H9 (cell line): ENCODE results near the gene OMG. TPM values are rescaled to one million over a fixed set of nuclear protein-coding genes. Genes with fewer than 3 reads are reported as not detected.
"Not testable (repeated sequence)": the region's sequence is repeated elsewhere in the genome, so short reads cannot be mapped to it uniquely, and the experiment has no call there.

Experiments used
- DNase-seq: peaks from one replicate; pipeline ENCODE4 v3.0.0-alpha.2; 2017
- H2AFZ ChIP-seq: one replicate; pipeline ENCODE4 v1.6.1; 2013; ENCODE audit warnings: mild to moderate bottlenecking, low read length, control low read depth, moderate library complexity
- H2AK5ac ChIP-seq: 2 replicates; pipeline ENCODE4 v1.6.1; 2013; ENCODE audit warnings: low read length, control low read depth, mixed read lengths; ENCODE audit not compliant: insufficient read length
- H2BK120ac ChIP-seq: one replicate; pipeline ENCODE4 v1.6.1; 2013; ENCODE audit warnings: low read depth, mild to moderate bottlenecking, low read length, control low read depth, inconsistent platforms; ENCODE audit not compliant: poor library complexity, severe bottlenecking
- H2BK12ac ChIP-seq: 2 replicates; pipeline ENCODE4 v1.6.1; 2013; ENCODE audit warnings: low read length, control low read depth, mixed read lengths, low read depth; ENCODE audit not compliant: insufficient read length
- H2BK15ac ChIP-seq: 2 replicates; pipeline ENCODE4 v1.6.1; 2013; ENCODE audit warnings: low read depth, low read length, control low read depth
- H2BK20ac ChIP-seq: one replicate; pipeline ENCODE4 v1.6.1; 2013; ENCODE audit warnings: low read depth, mild to moderate bottlenecking, low read length, control low read depth, inconsistent platforms; ENCODE audit not compliant: poor library complexity, severe bottlenecking
- H2BK5ac ChIP-seq: 2 replicates; pipeline ENCODE4 v1.6.1; 2013; ENCODE audit warnings: low read length, control low read depth, mixed read lengths; ENCODE audit not compliant: insufficient read length
- H3K14ac ChIP-seq: 2 replicates; pipeline ENCODE4 v1.6.1; 2013; ENCODE audit warnings: low read length, control low read depth; ENCODE audit not compliant: insufficient read depth
- H3K18ac ChIP-seq: 2 replicates; pipeline ENCODE4 v1.6.1; 2013; ENCODE audit warnings: low read depth, mild to moderate bottlenecking, mixed read lengths, low read length, control low read depth; ENCODE audit not compliant: insufficient read length
- H3K23ac ChIP-seq: 2 replicates; pipeline ENCODE4 v1.6.1; 2013; ENCODE audit warnings: low read length, control low read depth, mixed read lengths, low read depth; ENCODE audit not compliant: insufficient read length
- H3K23me2 ChIP-seq: 2 replicates; pipeline ENCODE4 v1.6.1; 2013; ENCODE audit warnings: low read depth, mild to moderate bottlenecking, mixed read lengths, low read length, control low read depth; ENCODE audit not compliant: insufficient read length, poor library complexity, severe bottlenecking
- H3K27ac ChIP-seq: 2 replicates; pipeline ENCODE4 v1.5.1; 2013; ENCODE audit warnings: low read length, control low read depth, mixed read lengths, low read depth; ENCODE audit not compliant: insufficient read length
- H3K27me3 ChIP-seq: 2 replicates; pipeline ENCODE4 v1.6.1; 2013; ENCODE audit warnings: low read length, control low read depth, inconsistent platforms; ENCODE audit not compliant: insufficient read depth
- H3K4ac ChIP-seq: 2 replicates; pipeline ENCODE4 v1.6.1; 2013; ENCODE audit warnings: low read depth, mild to moderate bottlenecking, control low read depth, inconsistent platforms, low read length, moderate library complexity
- H3K4me1 ChIP-seq: 2 replicates; pipeline ENCODE4 v1.6.1; 2013; ENCODE audit warnings: low read length, control low read depth, inconsistent platforms; ENCODE audit not compliant: insufficient read depth
- H3K4me2 ChIP-seq: 2 replicates; pipeline ENCODE4 v1.6.1; 2013; ENCODE audit warnings: low read length, control low read depth, mixed read lengths; ENCODE audit not compliant: insufficient read length, insufficient read depth
- H3K56ac ChIP-seq: 2 replicates; pipeline ENCODE4 v1.6.1; 2013; ENCODE audit warnings: low read depth, mild to moderate bottlenecking, mixed read lengths, low read length, control low read depth; ENCODE audit not compliant: insufficient read length
- H3K79me1 ChIP-seq: 2 replicates; pipeline ENCODE4 v1.6.1; 2013; ENCODE audit warnings: low read depth, mild to moderate bottlenecking, moderate library complexity, low read length, control low read depth, inconsistent platforms; ENCODE audit not compliant: insufficient read depth, poor library complexity, severe bottlenecking
- H3K79me2 ChIP-seq: 2 replicates; pipeline ENCODE4 v1.6.1; 2013; ENCODE audit warnings: low read length, control low read depth, inconsistent platforms; ENCODE audit not compliant: insufficient read depth
- H3K9ac ChIP-seq: 2 replicates; pipeline ENCODE4 v1.6.1; 2013; ENCODE audit warnings: low read length, control low read depth, mixed read lengths; ENCODE audit not compliant: insufficient read length; ENCODE audit errors: extremely low read depth
- H3K9me3 ChIP-seq: one replicate; pipeline ENCODE4 v1.6.1; 2013; ENCODE audit warnings: low read depth, low read length, inconsistent platforms; ENCODE audit not compliant: control insufficient read depth
- H3T11ph ChIP-seq: one replicate; pipeline ENCODE4 v1.6.1; 2013; ENCODE audit warnings: mild to moderate bottlenecking, low read length, control low read depth, inconsistent platforms
- H4K20me1 ChIP-seq: one replicate; pipeline ENCODE4 v1.6.1; 2013; ENCODE audit not compliant: control insufficient read depth, insufficient read length, insufficient read depth
- H4K5ac ChIP-seq: 2 replicates; pipeline ENCODE4 v1.6.1; 2013; ENCODE audit warnings: low read depth, mild to moderate bottlenecking, mixed read lengths, low read length, control low read depth; ENCODE audit not compliant: insufficient read length
- H4K8ac ChIP-seq: replicated peaks from 2 replicates; pipeline ENCODE4 v1.6.1; 2013; ENCODE audit warnings: low read length, control low read depth, mixed read lengths, low read depth; ENCODE audit not compliant: insufficient read length
- H4K91ac ChIP-seq: 2 replicates; pipeline ENCODE4 v1.6.1; 2013; ENCODE audit warnings: low read depth, mild to moderate bottlenecking, moderate library complexity, mixed read lengths, low read length, control low read depth; ENCODE audit not compliant: insufficient read length
- H3K27ac Mint-ChIP-seq, 3 experiments: 2 replicates in 2 of 3; 3 replicates in 1 of 3; pipeline ENCODE4 v1.8.0; 2020 to 2021; ENCODE audit warnings: mixed read lengths in 3 of 3, mild to moderate bottlenecking in 1 of 3, moderate library complexity in 1 of 3
- H3K27me3 Mint-ChIP-seq: 2 replicates; pipeline ENCODE4 v1.8.0; 2021; ENCODE audit warnings: low read depth, mild to moderate bottlenecking, moderate library complexity, mixed read lengths
- H3K36me3 Mint-ChIP-seq, 3 experiments: 2 replicates in 2 of 3; 3 replicates in 1 of 3; pipeline ENCODE4 v1.8.0; 2020 to 2021; ENCODE audit warnings: low read depth in 3 of 3, mixed read lengths in 3 of 3; ENCODE audit not compliant: insufficient read depth in 1 of 3
- H3K4me1 Mint-ChIP-seq, 2 experiments: 2 replicates each; pipeline ENCODE4 v1.8.0; 2020; ENCODE audit warnings: mixed read lengths in 2 of 2
- H3K4me3 Mint-ChIP-seq, 2 experiments: 2 replicates in 1 of 2; 3 replicates in 1 of 2; pipeline ENCODE4 v1.8.0; 2020 to 2021; ENCODE audit warnings: mild to moderate bottlenecking in 2 of 2, mixed read lengths in 2 of 2, moderate library complexity in 1 of 2
- H3K9me3 Mint-ChIP-seq, 2 experiments: 2 replicates in 1 of 2; 3 replicates in 1 of 2; pipeline ENCODE4 v1.8.0; 2020; ENCODE audit warnings: mild to moderate bottlenecking in 2 of 2, mixed read lengths in 2 of 2, moderate library complexity in 1 of 2
- CTCF ChIP-seq: fragments of 200-600 bp; sonication (generic); conservative IDR thresholded peaks from 3 replicates; pipeline ENCODE4 v1.8.0; 2021; ENCODE audit warnings: antibody characterized with exemption, mild to moderate bottlenecking
- WGBS: extraction: QIAGEN DNeasy Blood & Tissue Kit; methylation state at CpG from one replicate; pipeline ENCODE4 v1.1.7; 2013; ENCODE audit warnings: missing lambda C conversion rate, low lambda C conversion rate, mixed read lengths; ENCODE audit not compliant: insufficient read length; ENCODE audit errors: extremely low coverage; 5-methylcytosine and 5-hydroxymethylcytosine counted together
- total RNA-seq: library from RNA; stranded (reverse); gene quantifications from 2 replicates; pipeline ENCODE4 v1.2.1, GENCODE V29; 2021

Gene OMG
- total RNA-seq, 1 experiment from 2014 or later = not detected

GRCh38 chr17:31313982-31314781 is 17.1 kb upstream of the OMG start, which contains the start of gene EVI2B:
EVI2B (minus strand) TSS chr17:31314054; CDS start chr17:31305609, 8,445 bp downstream.
- no peaks in the 10 kb centered on the region for H3K27me3 Mint-ChIP-seq
- Histone ChIP-seq H2BK15ac (no peak within 1 kb of the TSS), H3K27me3 (no peaks in the 10 kb centered on the region), H3K18ac (no peak within 1 kb of the TSS), H4K5ac (no peak within 1 kb of the TSS), H3T11ph (no peak within 1 kb of the TSS), H2AFZ (no peak within 1 kb of the TSS), H3K23ac (no peak within 1 kb of the TSS), H4K8ac (no peak within 1 kb of the TSS), H3K4me2 (no peak within 1 kb of the TSS), H3K23me2 (no peaks in the 10 kb centered on the region), H3K79me1 (no peaks in the 10 kb centered on the region), H3K14ac (no peak within 1 kb of the TSS), H2AK5ac (no peak within 1 kb of the TSS), H3K56ac (no peak within 1 kb of the TSS), H2BK20ac (no peak within 1 kb of the TSS), H3K4me1 (no peaks in the 10 kb centered on the region), H2BK5ac (no peak within 1 kb of the TSS), H2BK12ac (no peak within 1 kb of the TSS), H3K4ac (no peak within 1 kb of the TSS), H3K9ac (no peak within 1 kb of the TSS), H3K9me3 (no peaks in the 10 kb centered on the region), H3K79me2 (no peaks in the 10 kb centered on the region), H3K27ac (no peak within 1 kb of the TSS), H4K20me1 (no peaks in the 10 kb centered on the region), H4K91ac (no peak within 1 kb of the TSS), H2BK120ac (no peak within 1 kb of the TSS)
- H3K9me3 Mint-ChIP-seq = no peaks in the 10 kb centered on the region
- H3K27ac Mint-ChIP-seq = no peak within 1 kb of the TSS
- no peak for DNase-seq
- WGBS = no CpG with 5 or more reads among the region's 3 CpGs
- no peaks in the 10 kb centered on the region for H3K36me3 Mint-ChIP-seq
- no peak for TF ChIP-seq CTCF
- H3K4me1 Mint-ChIP-seq = peaks cover 11 to 13% of the 10 kb centered on the region in 2 experiments
- H3K4me3 Mint-ChIP-seq = no peak within 1 kb of the TSS

GRCh38 chr17:31312223-31312622 is 15.2 kb upstream of the OMG start:
- H4K91ac ChIP-seq, H3K18ac ChIP-seq, H3K4ac ChIP-seq, H3K23me2 ChIP-seq, H3K27me3 ChIP-seq, H2BK120ac ChIP-seq, H3K9ac ChIP-seq, H2BK12ac ChIP-seq, H4K20me1 ChIP-seq, H4K5ac ChIP-seq, H3K27me3 Mint-ChIP-seq, H3K79me2 ChIP-seq, H2BK20ac ChIP-seq, H4K8ac ChIP-seq, H3K27ac ChIP-seq, H3K4me3 Mint-ChIP-seq, H3K56ac ChIP-seq, H3K79me1 ChIP-seq, H3T11ph ChIP-seq, H3K14ac ChIP-seq, H2BK5ac ChIP-seq, H3K36me3 Mint-ChIP-seq, H2AK5ac ChIP-seq, H3K9me3 ChIP-seq, H3K23ac ChIP-seq, H3K4me1 ChIP-seq, H2AFZ ChIP-seq, H3K4me2 ChIP-seq, H3K9me3 Mint-ChIP-seq, H2BK15ac ChIP-seq, DNase-seq, H3K27ac Mint-ChIP-seq, H3K4me1 Mint-ChIP-seq: not testable (repeated sequence)
- no CpG with 5 or more reads among the region's 7 CpGs for WGBS
